Uterus (tissue), 2 donors: Measurements from ENCODE around the gene LRCH4.

ENCODE experiments used
- CTCF ChIP-seq, 4 experiments: fragments of 200-600 bp in 2 of 4; fragments of 450-650 bp in 2 of 4; sonication (generic) in 2 of 4; IDR thresholded peaks; one replicate each; pipeline ENCODE4 v1.5.1; 2016 to 2019; ENCODE audit warnings: antibody characterized with exemption in 4 of 4, mild to moderate bottlenecking in 2 of 4, moderate library complexity in 1 of 4
- POLR2A ChIP-seq, 2 donors: fragments of 450-650 bp; IDR thresholded peaks; one replicate each; pipeline ENCODE4 v1.6.1; 2016; ENCODE audit warnings: antibody characterized with exemption in 2 of 2, mild to moderate bottlenecking in 1 of 2, moderate library complexity in 1 of 2

- TF ChIP-seq CTCF (IDR thresholded peaks at IDR 0.05) (no peak), POLR2A (IDR thresholded peaks at IDR 0.05) (no peak)
Measured at GRCh38 chr7:100538348-100538653, 47.6 kb downstream of the LRCH4 start.
